Germinal center (tissue), 1 donor: Measurements from ENCODE around the gene KCNE4.
"Not testable (repeated sequence)": the region's sequence is repeated elsewhere in the genome, so short reads cannot be mapped to it uniquely, and the experiment has no call there.

Experiments used
- DNase-seq: peaks from one replicate; pipeline ENCODE4 v3.0.0; 2012; ENCODE audit warnings: mixed read lengths, low spot score

The KCNE4 gene

GRCh38 chr2:223057569-223057968, 5.6 kb downstream of the KCNE4 start:
- no peak for DNase-seq

DNA sequence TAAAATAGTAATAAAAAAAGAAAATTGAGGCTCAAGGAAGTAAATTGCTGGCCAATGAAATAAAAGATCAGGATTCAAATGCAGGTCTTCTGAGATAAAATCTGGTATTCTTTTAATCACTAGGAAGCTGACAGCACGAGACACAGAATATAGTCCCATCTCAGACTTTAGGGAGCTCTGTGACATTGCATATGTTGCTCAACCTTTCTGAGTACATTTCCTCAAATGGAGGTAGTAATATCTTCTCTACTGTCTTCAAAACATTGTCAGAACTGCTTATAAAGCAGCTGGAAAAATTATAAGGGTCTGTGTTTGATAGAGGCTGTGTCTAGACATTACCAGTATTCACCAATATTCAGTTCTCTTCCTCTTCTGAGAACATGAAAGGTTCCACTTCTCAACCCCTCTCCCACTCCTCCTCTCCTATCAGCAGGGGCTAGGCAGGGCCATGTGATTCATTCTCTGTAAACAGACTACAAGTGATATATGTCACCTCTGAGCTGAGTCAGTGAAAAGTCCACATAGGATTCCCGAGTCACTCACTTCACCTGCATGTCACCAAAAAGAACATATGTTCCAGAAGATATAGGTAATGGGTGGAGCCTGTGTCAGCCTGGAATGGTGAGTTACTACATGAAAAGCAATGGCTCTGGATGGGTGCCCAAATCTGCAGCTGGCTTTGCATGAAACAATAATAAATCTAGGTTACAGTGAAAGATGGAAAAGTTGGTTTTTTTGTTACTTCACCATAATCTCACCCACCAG, 7.1 kb downstream of the KCNE4 start:
- DNase-seq = no peak

DNA sequence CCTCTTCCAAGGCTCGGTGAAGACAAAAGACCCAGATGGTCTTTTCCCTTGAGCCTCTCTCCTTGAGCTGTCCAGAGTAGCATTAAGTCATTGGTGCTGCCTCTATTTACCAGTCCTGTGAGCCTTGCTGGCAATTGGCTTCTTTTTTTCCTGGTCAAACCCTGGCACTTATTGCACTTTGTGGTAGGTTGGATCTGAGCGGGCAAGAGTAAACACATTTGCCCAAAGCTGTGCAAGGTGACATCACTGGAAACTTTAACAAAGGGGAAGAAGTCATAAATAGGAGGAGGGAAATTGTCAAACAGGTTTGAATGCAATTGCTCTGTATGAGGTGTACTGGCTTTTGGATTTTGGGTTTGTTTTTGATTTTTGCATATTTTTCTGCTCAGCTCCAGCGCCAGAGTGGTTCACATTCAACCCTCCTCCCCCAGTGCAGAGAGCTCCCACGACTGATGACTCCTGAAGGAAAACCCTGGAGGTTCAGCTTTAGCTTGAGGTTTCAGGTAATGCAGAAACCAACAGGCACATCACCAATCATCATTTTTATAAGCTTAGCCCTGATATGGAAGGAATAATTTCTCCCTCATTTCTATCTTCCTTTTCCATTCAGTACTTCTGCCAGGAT, 8.3 kb downstream of the KCNE4 start:
- no peak for DNase-seq

GRCh38 chr2:223062396-223062795, 10.4 kb downstream of the KCNE4 start:
- no peak for DNase-seq

GRCh38 chr2:223065107-223065506, 13.1 kb downstream of the KCNE4 start:
- DNase-seq = no peak

- no peak for DNase-seq
These were observed 14.7 kb downstream of the KCNE4 start for GRCh38 chr2:223066721-223067120.

DNA sequence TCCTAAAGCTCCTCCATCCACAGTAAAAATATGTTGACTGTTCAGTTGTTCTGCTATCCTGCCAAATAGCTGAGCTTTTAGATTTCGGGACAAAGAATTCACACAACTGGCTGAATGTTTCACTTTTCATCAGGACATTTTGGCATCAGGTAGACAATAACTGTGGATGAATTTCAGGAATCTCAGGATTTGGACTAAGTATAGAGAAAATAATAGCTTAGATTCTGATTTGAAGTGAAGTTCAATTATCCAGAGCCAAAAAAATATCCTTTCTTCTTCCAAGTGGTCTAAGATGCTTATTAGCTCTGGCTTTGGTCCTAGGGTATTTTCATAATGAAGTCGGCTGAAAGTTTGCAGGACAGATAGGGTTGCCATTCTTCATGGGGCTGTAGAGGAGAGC, 16.1 kb downstream of the KCNE4 start:
- DNase-seq = no peak

DNA sequence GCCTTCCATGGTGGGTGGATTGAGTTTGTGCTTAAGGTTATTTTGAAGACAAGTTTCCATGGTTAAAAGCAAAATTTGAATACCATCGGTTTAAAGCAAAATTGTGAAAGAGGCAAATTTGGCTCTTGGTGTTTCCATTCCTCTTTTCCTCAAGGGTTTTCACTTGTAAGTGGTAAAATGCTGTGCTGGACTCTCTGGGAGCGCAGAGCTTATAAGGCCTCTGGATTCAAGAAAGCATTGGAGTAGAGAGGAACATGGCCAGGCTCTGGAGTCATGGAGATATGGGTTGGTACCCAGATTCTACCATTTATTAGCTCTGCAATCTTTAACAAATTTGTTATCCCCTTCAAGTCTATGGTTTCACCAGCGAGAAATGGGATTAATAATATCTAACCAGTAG, 17.5 kb downstream of the KCNE4 start:
- no peak for DNase-seq

GRCh38 chr2:223069988-223070387, 18.0 kb downstream of the KCNE4 start:
- no peak for DNase-seq

GRCh38 chr2:223071139-223071538, 19.1 kb downstream of the KCNE4 start:
- no peak for DNase-seq

DNA sequence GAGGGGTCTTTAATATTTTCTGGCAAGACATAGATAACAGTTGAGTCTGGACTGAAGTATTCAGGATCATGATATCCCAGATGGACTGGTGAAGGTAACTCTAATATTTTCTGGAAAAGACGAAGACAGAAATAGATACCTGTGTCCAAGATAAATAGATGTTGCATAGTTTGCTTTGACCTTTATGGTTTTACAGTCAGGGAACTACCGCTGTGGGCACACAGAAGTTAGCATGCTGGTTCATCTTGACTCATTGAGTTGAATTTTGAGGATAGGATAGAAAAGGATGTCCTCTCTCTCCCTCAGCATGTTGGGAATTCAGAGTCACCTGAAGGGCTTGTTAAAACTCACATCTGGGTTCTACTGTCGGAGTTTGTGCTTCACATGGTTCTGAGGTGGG, 20.8 kb downstream of the KCNE4 start:
- no peak for DNase-seq

GRCh38 chr2:223075301-223076270, 23.6 kb downstream of the KCNE4 start:
- DNase-seq = no peak

DNA sequence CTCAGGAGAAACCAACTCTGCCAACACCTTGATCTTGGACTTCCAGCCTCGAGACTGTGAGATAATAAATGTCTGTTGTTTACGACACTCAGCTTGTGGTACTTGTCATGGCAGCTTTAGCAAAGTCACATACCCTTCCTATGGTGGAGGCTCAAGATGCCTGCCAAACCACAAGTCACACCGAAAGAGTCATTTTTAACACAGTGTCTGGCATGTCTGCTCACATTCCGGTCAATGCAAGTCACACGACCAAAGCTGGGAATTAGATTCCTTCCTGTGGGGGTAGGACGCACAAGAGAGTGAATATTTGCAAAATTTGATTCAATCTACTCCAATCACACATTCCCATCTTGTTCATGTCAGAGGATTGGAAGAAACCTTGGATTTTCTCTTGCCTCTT, 24.6 kb downstream of the KCNE4 start:
- no peak for DNase-seq

GRCh38 chr2:223078482-223078881, 26.5 kb downstream of the KCNE4 start:
- no peak for DNase-seq

GRCh38 chr2:223079378-223079777, 27.4 kb downstream of the KCNE4 start:
- DNase-seq = no peak

DNA sequence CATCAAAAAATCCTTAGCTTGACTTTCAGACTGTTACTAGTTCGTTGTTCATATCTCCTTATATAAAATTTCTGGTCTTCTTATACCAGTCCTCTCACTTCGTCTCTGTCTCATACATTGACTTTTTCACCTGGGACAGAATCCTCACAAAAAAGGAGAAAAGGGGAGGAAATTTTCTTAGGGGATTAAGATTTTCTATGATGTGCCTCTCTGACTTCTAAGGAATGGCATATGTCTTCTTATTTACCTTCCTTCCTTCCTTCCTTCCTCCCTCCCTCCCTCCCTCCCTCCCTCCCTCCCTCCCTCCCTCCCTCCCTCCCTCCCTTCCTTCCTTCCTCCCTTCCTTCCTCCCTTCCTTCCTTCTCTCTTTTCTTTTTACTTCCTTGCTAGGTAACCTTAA, 27.9 kb downstream of the KCNE4 start:
- no peak for DNase-seq

DNA sequence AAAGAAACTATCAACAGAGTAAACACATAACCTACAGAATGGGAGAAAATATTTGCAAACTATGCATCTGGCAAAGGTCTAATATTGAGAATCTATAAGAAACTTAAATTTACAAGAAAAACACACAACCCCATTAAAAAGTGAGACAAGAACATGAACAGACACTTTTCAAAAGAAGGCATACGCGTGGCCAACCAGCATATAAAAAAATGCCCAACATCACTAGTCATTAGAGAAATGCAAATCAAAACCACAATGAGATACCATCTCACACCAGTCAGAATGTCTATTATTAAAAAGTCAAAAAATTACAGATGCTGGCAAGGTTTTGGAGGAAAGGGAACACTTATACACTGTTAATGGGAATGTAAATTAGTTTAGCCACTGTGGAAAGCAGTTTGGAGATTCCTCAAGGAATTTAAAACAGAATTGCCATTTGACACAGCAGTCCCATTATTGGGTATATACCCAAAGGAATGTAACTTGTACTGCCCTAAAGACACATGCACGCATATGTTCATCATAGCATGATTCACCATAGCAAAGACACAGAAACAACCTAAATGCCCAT, 28.9 kb downstream of the KCNE4 start:
- not testable (repeated sequence) for DNase-seq

GRCh38 chr2:223081789-223082188, 29.8 kb downstream of the KCNE4 start:
- DNase-seq = no peak

- DNase-seq = no peak
These were observed 30.7 kb downstream of the KCNE4 start for GRCh38 chr2:223082706-223083105.

DNA sequence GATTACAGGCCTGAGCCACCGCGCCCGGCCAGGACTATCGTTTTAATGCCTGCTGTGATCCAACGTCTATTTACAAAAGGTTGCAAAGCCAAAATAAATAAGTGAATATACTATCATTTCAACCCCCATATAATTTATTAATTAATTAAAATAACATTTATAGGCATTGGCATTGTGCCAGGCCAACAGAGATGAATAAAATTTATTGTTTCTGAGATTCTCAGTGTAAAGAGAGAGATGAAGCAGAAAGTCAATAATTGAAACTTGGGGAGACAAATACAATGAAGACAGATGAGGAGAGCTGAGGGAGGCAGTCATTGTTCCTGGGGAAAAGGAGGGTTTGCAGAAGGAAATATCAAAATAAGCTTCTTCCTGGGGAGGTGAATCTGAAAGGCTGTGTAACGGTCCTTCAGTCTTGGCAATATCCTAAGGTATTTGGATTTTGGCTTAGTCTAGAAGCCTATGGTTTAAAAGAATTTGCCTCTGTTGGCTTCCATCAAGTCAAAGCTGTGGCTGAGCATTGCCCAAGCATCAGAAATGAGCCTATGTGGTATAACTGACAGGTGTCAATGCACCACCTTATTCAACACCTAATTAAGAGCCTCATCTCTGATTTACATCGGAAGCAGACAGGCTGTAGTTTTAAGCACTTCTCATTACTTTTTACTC, 31.5 kb downstream of the KCNE4 start:
- DNase-seq = no peak

- no peak for DNase-seq
These were observed 32.9 kb downstream of the KCNE4 start for GRCh38 chr2:223084873-223085272.
